ENCODE data around the gene TSPOAP1. TPM values are rescaled to one million over a fixed set of nuclear protein-coding genes. Genes with fewer than 3 reads are reported as not detected.

Gene TSPOAP1
- total and polyA plus RNA-seq, 2 experiments from 2014 or later, result 15.4 to 19.0 TPM

- Histone ChIP-seq H3K4me3 (no peak overlapping the region), H3K4me2 (no peak overlapping the region), H4K20me1 (ENCODE audit: insufficient read depth, poor library complexity, severe bottlenecking) (no peaks in the 10 kb centered on the region), H3K27me3 (no peaks in the 10 kb centered on the region), H2AFZ (no peak overlapping the region), H3K4me1 (ENCODE audit: insufficient read depth) (peaks cover 38% of the 10 kb centered on the region), H3K9me3 (ENCODE audit: low read depth) (no peaks in the 10 kb centered on the region), H3K36me3 (replicated peaks; ENCODE audit: insufficient read depth, low read depth) (no peaks in the 10 kb centered on the region), H3K79me2 (peaks cover 64% of the 10 kb centered on the region), H3K27ac (peak overlapping the region; percentile 46), H3K9me2 (replicated peaks; ENCODE audit: insufficient read depth) (no peaks in the 10 kb centered on the region)
- 94% methylated on average over 9 of the region's 9 CpGs for WGBS (ENCODE audit: low lambda C conversion rate, missing lambda C conversion rate)
- no peak for DNase-seq (ENCODE audit: low spot score)
- TF ChIP-seq, protein P1, sequence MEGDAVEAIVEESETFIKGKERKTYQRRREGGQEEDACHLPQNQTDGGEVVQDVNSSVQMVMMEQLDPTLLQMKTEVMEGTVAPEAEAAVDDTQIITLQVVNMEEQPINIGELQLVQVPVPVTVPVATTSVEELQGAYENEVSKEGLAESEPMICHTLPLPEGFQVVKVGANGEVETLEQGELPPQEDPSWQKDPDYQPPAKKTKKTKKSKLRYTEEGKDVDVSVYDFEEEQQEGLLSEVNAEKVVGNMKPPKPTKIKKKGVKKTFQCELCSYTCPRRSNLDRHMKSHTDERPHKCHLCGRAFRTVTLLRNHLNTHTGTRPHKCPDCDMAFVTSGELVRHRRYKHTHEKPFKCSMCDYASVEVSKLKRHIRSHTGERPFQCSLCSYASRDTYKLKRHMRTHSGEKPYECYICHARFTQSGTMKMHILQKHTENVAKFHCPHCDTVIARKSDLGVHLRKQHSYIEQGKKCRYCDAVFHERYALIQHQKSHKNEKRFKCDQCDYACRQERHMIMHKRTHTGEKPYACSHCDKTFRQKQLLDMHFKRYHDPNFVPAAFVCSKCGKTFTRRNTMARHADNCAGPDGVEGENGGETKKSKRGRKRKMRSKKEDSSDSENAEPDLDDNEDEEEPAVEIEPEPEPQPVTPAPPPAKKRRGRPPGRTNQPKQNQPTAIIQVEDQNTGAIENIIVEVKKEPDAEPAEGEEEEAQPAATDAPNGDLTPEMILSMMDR (IDR thresholded peaks at IDR 0.05; ENCODE audit: poor library complexity), result no peak
- TF ChIP-seq EZH2 (IDR thresholded peaks at IDR 0.05; ENCODE audit: borderline replicate concordance) (no peak), EZH2phosphoT487 (IDR thresholded peaks at IDR 0.05; ENCODE audit: low read depth, severe bottlenecking, unreplicated experiment) (no peak)
These were observed 42.1 kb upstream of the TSPOAP1 start for GRCh38 chr17:58370716-58371115.

DNA sequence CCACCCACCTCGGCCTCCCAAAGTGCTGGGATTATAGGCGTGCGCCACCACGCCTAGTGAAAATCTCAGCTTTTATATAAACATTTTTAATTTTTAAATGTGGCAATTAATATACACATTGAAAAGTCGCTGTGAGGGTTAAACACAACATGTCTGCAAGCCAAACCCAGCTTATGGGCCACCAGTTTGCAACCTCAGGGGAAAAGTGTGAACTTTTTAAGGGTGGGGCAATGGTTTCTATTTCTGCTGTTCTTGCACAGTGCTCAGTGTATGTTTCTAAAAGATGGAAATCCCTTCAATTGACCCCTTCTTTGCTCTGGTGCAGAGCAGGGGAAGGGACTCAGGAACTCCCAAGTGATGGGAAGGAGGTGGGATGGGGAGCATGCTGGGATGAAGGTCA is 41.7 kb upstream of the TSPOAP1 start:
- no peak overlapping the region for H2AFZ ChIP-seq
- peak overlapping the region; percentile 46 for H3K27ac ChIP-seq
- no peak for DNase-seq (ENCODE audit: low spot score)
- TF ChIP-seq, protein P1 (IDR thresholded peaks at IDR 0.05; ENCODE audit: poor library complexity), result no peak
- TF ChIP-seq EZH2phosphoT487 (IDR thresholded peaks at IDR 0.05; ENCODE audit: low read depth, severe bottlenecking, unreplicated experiment) (no peak), EZH2 (IDR thresholded peaks at IDR 0.05; ENCODE audit: borderline replicate concordance) (no peak)
- H3K4me2 ChIP-seq, result no peak overlapping the region
- 93% methylated on average over 5 of the region's 5 CpGs for WGBS (ENCODE audit: low lambda C conversion rate, missing lambda C conversion rate)
- peaks cover 64% of the 10 kb centered on the region for H3K79me2 ChIP-seq
- no peaks in the 10 kb centered on the region for H3K27me3 ChIP-seq
- peaks cover 38% of the 10 kb centered on the region for H3K4me1 ChIP-seq (ENCODE audit: insufficient read depth)
- H4K20me1 ChIP-seq (ENCODE audit: insufficient read depth, poor library complexity, severe bottlenecking), result no peaks in the 10 kb centered on the region
- no peaks in the 10 kb centered on the region for H3K9me2 ChIP-seq (replicated peaks; ENCODE audit: insufficient read depth)
- H3K36me3 ChIP-seq (replicated peaks; ENCODE audit: insufficient read depth, low read depth), result no peaks in the 10 kb centered on the region
- no peaks in the 10 kb centered on the region for H3K9me3 ChIP-seq (ENCODE audit: low read depth)
- H3K4me3 ChIP-seq, result no peak overlapping the region

GRCh38 chr17:58369214-58370031 is 40.8 kb upstream of the TSPOAP1 start:
- Histone ChIP-seq H4K20me1 (ENCODE audit: insufficient read depth, poor library complexity, severe bottlenecking) (no peaks in the 10 kb centered on the region), H3K4me2 (no peak overlapping the region), H3K27ac (peak overlapping the region; percentile 86), H3K27me3 (no peaks in the 10 kb centered on the region), H3K4me3 (no peak overlapping the region), H3K4me1 (ENCODE audit: insufficient read depth) (peaks cover 41% of the 10 kb centered on the region), H3K9me2 (replicated peaks; ENCODE audit: insufficient read depth) (no peaks in the 10 kb centered on the region), H3K36me3 (replicated peaks; ENCODE audit: insufficient read depth, low read depth) (no peaks in the 10 kb centered on the region), H2AFZ (no peak overlapping the region), H3K9me3 (ENCODE audit: low read depth) (no peaks in the 10 kb centered on the region), H3K79me2 (peaks cover 55% of the 10 kb centered on the region)
- 69% methylated on average over 5 of the region's 5 CpGs for WGBS (ENCODE audit: low lambda C conversion rate, missing lambda C conversion rate)
- TF ChIP-seq, protein P1 (IDR thresholded peaks at IDR 0.05; ENCODE audit: poor library complexity), result no peak
- TF ChIP-seq EZH2 (IDR thresholded peaks at IDR 0.05; ENCODE audit: borderline replicate concordance) (no peak), EZH2phosphoT487 (IDR thresholded peaks at IDR 0.05; ENCODE audit: low read depth, severe bottlenecking, unreplicated experiment) (no peak)
- DNase-seq (ENCODE audit: low spot score), result peak; percentile 55

Measured in hepatocyte (in vitro differentiated cells).